Kidney tubule cell (primary cell): Measurements from ENCODE around the gene APOC4.
"Not testable (repeated sequence)": the region's sequence is repeated elsewhere in the genome, so short reads cannot be mapped to it uniquely, and the experiment has no call there.

Experiments
- DNase-seq: peaks from one replicate; pipeline ENCODE4 v3.0.0-alpha.2; 2018; ENCODE audit warnings: low spot score

Gene APOC4, protein sequence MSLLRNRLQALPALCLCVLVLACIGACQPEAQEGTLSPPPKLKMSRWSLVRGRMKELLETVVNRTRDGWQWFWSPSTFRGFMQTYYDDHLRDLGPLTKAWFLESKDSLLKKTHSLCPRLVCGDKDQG

DNA sequence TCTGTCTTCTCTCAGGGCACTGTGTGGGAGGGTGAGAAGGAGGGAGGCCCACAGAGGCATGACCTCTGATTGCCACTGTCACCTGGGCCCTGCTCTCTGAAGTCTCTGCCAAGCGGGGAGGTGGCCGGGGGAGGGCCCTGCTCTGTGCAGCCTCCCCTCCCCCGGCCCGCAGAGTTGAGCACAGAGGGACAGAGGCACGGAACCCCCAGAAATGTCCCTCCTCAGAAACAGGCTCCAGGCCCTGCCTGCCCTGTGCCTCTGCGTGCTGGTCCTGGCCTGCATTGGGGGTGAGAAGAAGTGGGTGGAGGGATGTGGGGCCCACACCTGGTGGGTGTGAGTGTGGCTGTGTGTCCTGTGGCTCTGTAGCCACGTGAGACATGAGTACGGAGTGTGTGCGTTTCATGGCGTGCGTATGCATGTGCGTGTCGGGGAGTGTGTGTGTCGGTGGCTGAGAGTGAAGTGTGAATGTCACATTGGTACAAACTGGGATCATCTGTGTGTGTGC, at the start of gene APOC4:
APOC4 (plus strand) TSS at position 171 of the 505 bp plus-strand sequence; CDS start at position 212, 41 bp downstream.
- no peak for DNase-seq

DNA sequence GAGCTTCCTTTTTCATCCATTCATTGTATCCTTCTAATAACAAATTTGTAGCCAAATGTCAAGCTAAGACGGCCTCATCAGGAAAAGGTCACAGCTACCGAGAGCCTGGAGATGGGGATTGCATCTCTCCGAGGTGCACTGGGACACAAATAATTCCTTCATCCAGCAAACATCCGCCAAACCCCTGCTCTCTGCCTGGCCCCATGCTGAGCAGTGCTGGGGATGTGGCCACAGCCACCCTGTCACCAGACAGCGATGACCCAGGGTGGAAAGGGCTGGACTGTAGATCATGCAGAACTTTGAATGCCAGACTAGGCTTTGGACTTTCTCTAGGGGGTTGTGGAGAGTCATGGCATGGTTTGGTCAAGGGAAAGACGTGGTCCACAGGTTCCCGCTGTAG, 49.1 kb upstream of the APOC4 start:
- DNase-seq = no peak

DNA sequence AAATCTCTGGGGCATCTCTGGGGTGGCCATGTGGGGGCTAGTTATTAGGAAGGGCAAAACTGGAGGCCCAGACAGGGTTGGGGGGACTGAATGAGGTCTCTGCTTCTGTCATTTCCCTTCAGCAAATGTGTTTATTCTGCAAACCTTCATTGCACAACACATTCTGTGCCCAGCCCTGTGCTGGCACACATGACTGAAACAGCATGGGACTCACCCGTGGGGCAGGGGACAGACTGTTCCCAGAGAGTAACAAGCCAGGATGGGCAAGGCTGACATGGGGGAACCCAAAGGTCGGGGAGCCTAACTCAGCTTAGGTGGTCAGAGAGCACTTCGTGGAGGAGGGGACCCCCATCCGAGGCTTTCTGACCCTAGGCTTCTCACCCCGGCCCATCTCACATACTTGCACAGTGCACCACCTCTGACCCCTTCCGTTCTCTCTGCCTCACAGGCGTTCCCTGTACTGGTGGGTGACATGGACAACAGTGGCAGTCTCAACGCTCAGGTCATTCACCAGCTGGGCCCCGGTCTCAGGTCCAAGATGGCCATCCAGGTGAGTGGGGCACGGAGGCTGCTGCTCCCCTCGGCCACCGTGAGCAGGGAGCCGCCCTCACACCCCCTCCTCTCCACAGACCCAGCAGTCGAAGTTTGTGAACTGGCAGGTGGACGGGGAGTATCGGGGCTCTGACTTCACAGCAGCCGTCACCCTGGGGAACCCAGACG, 48.5 kb upstream of the APOC4 start:
- no peak for DNase-seq

DNA sequence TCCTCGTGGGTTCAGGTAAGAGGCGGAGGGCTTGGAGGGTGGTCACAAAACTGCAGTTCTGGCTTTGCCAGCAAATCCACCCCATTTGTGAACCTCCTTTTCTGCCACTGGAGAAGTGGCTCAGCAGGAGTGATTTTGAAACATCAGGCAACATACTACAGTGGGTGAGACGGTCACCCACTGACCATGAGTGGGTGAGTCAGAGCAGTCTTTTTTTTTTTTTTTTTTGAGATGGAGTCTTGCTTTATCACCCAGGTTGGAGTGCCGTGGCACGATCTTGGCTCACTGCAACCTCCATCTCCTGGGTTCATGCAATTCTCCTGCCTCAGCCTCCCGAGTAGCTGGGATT, 48.0 kb upstream of the APOC4 start:
- no peak for DNase-seq

DNA sequence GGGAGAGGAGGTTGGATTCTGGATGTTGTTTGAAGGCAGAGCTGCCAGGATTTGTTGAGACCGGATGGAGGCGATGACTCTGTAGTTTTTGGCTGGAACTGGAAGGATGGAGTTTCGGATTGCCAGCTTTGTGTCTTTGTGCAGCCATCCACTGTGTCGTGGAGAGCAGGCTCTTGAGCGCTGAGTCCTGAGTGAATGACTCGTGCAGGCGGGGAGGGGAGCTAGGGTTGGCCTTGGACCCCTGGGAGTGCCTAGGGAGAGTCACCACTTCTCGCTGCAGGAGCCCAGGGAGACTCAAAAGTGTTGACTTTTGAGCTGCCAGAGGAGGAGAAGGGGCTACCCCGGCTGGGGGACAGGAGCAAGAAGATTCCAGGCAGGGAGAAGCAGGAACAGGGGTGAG, 47.1 kb upstream of the APOC4 start:
- no peak for DNase-seq

DNA sequence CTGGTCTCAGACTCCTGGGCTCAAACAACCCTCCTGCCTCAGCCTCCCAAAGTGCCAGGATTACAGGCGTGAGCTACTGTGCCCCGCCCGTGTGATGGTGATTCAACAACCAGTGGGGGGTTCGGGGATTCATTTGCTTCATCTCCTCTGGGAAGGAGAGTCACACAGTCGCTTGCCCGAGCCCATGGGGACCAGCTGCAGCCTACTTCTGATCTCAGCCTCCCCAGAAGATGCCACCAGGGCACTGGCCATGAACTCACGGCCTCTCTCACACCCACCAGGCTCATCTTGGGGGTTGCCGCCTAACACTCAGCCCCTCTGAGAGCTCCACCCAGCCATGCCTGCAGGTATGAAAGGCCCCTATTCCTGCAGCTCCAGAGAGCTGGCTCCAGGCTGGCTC, 44.2 kb upstream of the APOC4 start:
- DNase-seq = no peak

DNA sequence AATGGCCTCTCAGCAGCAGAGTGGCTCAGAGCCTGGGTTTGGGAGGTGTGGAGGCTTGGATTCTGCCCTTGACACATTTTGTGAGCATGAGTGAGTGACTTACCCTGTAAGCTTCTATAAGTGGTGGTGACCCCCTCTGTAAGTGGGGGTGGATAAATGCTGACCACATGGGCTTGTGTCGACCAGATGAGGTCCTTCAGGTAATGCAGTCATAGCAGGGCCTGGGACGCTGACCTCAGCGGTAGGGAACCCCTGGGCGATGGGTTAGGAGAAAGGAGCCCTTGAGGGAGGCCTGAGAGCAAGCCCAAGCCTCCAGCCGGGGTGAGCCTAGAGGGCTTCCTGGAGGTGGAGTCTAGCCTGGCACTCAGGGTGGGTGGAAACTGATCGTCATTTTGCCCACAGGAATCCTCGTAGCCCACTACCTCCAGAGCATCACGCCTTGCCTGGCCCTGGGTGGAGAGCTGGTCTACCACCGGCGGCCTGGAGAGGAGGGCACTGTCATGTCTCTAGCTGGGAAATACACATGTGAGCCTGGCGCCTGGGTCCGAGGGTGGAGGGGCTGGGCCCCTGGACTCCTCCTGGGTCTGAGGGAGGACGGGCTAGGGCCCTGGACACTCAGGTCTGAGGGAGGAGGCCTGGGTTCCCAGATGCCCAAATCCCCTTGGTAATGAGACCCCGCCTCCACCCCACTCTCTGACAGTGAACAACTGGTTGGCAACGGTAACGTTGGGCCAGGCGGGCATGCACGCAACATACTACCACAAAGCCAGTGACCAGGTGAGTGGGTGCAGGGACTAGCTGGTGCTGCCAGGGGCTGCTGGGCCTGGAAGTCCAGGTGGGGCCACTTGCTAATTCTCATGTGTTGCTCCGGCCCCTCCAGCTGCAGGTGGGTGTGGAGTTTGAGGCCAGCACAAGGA, 41.5 kb upstream of the APOC4 start:
- DNase-seq = no peak

DNA sequence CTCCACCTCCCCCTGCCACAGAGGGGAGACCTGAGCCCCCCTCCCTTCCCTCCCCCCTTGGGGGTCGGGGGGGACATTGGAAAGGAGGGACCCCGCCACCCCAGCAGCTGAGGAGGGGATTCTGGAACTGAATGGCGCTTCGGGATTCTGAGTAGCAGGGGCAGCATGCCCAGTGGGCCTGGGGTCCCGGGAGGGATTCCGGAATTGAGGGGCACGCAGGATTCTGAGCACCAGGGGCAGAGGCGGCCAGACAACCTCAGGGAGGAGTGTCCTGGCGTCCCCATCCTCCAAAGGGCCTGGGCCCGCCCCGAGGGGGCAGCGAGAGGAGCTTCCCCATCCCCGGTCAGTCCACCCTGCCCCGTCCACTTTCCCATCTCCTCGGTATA, 38.8 kb upstream of the APOC4 start:
- no peak for DNase-seq

DNA sequence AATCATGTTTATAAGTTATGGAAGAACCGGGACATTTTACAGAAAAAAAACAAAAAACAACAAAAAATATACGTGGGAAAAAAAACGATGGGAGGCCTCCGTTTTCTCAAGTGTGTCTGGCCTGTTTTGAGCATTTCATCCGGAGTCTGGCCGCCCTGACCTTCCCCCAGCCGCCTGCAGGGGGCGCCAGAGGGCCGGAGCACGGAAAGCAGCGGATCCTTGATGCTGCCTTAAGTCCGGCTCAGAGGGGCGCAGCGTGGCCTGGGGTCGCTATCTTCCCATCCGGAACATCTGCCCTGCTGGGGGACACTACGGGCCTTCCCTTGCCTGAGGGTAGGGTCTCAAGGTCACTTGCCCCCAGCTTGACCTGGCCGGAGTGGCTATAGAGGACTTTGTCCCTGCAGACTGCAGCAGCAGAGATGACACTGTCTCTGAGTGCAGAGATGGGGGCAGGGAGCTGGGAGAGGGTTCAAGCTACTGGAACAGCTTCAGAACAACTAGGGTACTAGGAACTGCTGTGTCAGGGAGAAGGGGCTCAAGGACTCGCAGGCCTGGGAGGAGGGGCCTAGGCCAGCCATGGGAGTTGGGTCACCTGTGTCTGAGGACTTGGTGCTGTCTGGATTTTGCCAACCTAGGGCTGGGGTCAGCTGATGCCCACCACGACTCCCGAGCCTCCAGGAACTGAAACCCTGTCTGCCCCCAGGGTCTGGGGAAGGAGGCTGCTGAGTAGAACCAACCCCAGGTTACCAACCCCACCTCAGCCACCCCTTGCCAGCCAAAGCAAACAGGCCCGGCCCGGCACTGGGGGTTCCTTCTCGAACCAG, 38.2 kb upstream of the APOC4 start:
- DNase-seq = peak; percentile 59

DNA sequence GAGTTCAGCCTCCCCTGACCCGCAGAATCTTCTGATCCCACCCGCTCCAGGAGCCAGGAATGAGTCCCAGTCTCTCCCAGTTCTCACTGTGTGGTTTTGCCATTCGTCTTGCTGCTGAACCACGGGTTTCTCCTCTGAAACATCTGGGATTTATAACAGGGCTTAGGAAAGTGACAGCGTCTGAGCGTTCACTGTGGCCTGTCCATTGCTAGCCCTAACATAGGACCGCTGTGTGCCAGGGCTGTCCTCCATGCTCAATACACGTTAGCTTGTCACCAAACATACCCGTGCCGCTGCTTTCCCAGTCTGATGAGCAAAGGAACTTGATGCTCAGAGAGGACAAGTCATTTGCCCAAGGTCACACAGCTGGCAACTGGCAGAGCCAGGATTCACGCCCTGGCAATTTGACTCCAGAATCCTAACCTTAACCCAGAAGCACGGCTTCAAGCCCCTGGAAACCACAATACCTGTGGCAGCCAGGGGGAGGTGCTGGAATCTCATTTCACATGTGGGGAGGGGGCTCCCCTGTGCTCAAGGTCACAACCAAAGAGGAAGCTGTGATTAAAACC, 37.5 kb upstream of the APOC4 start:
- no peak for DNase-seq

DNA sequence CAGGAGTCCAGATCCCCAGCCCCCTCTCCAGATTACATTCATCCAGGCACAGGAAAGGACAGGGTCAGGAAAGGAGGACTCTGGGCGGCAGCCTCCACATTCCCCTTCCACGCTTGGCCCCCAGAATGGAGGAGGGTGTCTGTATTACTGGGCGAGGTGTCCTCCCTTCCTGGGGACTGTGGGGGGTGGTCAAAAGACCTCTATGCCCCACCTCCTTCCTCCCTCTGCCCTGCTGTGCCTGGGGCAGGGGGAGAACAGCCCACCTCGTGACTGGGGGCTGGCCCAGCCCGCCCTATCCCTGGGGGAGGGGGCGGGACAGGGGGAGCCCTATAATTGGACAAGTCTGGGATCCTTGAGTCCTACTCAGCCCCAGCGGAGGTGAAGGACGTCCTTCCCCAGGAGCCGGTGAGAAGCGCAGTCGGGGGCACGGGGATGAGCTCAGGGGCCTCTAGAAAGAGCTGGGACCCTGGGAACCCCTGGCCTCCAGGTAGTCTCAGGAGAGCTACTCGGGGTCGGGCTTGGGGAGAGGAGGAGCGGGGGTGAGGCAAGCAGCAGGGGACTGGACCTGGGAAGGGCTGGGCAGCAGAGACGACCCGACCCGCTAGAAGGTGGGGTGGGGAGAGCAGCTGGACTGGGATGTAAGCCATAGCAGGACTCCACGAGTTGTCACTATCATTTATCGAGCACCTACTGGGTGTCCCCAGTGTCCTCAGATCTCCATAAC, 36.4 kb upstream of the APOC4 start, which contains the start of gene APOE:
APOE (plus strand) TSS at position 360 of the 724 bp plus-strand sequence. CDS start 829 bp downstream, outside the sequence.
- no peak for DNase-seq

DNA sequence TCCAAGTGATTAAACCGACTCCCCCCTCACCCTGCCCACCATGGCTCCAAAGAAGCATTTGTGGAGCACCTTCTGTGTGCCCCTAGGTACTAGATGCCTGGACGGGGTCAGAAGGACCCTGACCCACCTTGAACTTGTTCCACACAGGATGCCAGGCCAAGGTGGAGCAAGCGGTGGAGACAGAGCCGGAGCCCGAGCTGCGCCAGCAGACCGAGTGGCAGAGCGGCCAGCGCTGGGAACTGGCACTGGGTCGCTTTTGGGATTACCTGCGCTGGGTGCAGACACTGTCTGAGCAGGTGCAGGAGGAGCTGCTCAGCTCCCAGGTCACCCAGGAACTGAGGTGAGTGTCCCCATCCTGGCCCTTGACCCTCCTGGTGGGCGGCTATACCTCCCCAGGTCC, 34.4 kb upstream of the APOC4 start:
- no peak for DNase-seq

DNA sequence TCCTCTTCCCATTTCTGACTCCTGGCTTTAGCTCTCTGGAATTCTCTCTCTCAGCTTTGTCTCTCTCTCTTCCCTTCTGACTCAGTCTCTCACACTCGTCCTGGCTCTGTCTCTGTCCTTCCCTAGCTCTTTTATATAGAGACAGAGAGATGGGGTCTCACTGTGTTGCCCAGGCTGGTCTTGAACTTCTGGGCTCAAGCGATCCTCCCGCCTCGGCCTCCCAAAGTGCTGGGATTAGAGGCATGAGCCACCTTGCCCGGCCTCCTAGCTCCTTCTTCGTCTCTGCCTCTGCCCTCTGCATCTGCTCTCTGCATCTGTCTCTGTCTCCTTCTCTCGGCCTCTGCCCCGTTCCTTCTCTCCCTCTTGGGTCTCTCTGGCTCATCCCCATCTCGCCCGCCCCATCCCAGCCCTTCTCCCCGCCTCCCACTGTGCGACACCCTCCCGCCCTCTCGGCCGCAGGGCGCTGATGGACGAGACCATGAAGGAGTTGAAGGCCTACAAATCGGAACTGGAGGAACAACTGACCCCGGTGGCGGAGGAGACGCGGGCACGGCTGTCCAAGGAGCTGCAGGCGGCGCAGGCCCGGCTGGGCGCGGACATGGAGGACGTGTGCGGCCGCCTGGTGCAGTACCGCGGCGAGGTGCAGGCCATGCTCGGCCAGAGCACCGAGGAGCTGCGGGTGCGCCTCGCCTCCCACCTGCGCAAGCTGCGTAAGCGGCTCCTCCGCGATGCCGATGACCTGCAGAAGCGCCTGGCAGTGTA, 33.8 kb upstream of the APOC4 start:
- DNase-seq = no peak

DNA sequence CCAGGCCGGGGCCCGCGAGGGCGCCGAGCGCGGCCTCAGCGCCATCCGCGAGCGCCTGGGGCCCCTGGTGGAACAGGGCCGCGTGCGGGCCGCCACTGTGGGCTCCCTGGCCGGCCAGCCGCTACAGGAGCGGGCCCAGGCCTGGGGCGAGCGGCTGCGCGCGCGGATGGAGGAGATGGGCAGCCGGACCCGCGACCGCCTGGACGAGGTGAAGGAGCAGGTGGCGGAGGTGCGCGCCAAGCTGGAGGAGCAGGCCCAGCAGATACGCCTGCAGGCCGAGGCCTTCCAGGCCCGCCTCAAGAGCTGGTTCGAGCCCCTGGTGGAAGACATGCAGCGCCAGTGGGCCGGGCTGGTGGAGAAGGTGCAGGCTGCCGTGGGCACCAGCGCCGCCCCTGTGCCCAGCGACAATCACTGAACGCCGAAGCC, 33.2 kb upstream of the APOC4 start:
- no peak for DNase-seq

DNA sequence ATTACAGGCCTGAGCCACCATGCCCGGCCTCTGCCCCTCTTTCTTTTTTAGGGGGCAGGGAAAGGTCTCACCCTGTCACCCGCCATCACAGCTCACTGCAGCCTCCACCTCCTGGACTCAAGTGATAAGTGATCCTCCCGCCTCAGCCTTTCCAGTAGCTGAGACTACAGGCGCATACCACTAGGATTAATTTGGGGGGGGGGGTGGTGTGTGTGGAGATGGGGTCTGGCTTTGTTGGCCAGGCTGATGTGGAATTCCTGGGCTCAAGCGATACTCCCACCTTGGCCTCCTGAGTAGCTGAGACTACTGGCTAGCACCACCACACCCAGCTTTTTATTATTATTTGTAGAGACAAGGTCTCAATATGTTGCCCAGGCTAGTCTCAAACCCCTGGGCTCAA, 32.3 kb upstream of the APOC4 start:
- no peak for DNase-seq

DNA sequence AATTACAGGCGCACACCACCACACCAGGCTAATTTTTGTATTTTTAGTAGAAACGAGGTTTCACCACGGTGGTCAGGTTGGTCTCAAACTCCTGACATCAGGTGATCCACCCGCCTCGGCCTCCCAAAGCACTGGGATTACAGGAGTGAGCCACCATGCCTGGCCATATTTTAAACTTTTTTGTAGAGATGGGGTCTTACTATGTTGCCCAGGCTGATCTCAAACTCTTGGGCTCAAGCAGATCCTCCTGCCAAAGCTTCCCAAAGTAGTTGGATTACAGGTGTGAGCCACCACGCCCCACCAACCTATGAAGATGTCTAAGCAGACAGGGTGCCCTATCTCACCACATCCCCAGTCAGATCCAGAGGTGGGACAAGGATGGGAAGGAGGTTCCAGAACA, 30.1 kb upstream of the APOC4 start:
- not testable (repeated sequence) for DNase-seq

DNA sequence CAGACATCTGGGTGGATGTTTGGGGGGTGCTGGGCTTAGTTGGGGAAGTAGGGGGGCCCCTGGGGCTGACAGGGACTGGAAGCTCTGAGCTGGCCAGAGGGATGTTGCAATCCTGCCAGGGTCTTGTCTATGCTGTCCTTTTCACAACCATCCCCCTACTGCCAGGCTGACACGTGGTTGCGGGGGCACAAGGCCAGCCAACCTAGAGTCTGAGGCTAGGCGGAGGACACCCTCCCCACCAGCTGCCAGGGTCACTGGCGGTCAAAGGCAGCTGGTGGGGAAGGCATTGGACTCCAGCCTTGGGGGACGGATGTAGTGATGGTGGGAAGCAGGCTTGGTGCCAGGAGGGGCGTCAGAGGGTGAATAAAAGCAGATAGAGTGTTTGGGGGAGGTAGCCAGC, 29.2 kb upstream of the APOC4 start:
- DNase-seq = no peak

DNA sequence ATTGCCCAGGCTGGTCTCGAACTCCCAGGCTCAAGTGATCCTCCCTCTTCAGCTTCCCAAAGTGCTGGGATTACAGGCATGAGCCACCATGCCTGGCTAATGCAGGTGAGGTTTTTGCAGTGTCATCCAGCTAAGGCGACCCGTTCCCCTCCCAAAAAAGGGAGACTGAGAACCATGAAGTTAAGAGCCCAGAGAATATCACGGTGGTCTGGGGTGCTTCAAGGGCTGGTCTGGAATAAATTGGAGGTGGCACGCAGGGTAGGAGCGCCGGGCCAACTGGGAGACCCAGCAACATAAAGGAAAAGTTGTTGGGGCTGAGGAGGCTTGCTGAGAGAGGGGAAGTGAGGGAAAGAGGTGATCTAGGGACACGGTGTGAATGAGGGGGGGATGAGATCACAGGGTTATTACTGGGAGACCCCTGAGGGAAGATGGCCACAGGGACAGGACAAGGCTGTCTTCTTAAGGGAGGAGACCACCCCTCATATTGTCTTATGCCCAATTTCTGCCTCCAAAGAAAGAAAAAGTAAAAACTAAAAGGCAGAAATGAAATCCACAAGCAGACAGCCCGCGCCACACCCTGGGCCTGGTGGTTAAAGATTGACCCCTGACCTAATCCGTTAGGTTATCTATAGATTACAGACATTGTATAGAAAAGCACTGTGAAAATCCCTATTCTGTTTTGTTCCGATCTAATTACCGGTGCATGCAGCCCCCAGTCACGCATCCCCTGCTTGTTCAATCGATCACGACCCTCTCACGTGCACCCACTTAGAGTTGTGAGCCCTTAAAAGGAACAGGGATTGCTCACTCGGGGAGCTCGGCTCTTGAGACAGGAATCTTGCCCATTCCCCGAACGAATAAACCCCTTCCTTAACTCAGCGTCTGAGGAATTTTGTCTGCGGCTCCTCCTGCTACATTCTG, 28.3 kb upstream of the APOC4 start:
- not testable (repeated sequence) for DNase-seq
